CD14-positive monocyte (primary cell): ENCODE measurements around the gene FRMD4A. TPM values are rescaled to one million over a fixed set of nuclear protein-coding genes. Genes with fewer than 3 reads are reported as not detected.

Experiments used
- DNase-seq, 3 donors: peaks; one replicate each; pipeline ENCODE4 v3.0.0-alpha.2; 2011 to 2022
- H2AFZ ChIP-seq: 2 replicates; pipeline ENCODE4 v1.6.0; 2012; ENCODE audit warnings: mild to moderate bottlenecking, low read depth, low read length, inconsistent platforms; ENCODE audit not compliant: insufficient read depth, poor library complexity, severe bottlenecking
- H3K27ac ChIP-seq, 2 donors: 1 replicate in 1 of 2; 2 replicates in 1 of 2; pipeline ENCODE4 v1.5.1; 2012 to 2013; ENCODE audit warnings: low read length in 2 of 2, control low read depth in 1 of 2, inconsistent platforms in 1 of 2, low read depth in 1 of 2, mild to moderate bottlenecking in 1 of 2
- H3K27me3 ChIP-seq, 2 donors: one replicate each; pipeline versions ENCODE4 v1.6.0 to v1.6.1; 2011 to 2013; ENCODE audit warnings: low read length in 2 of 2; ENCODE audit not compliant: control insufficient read depth in 2 of 2, insufficient read depth in 2 of 2
- H3K36me3 ChIP-seq, 2 donors: replicated peaks in 1 of 2; 1 replicate in 1 of 2; 2 replicates in 1 of 2; pipeline versions ENCODE4 v1.5.1 to v1.6.1; 2012 to 2013; ENCODE audit warnings: low read length in 2 of 2, control low read depth in 1 of 2, inconsistent platforms in 1 of 2, mild to moderate bottlenecking in 1 of 2; ENCODE audit not compliant: insufficient read depth in 2 of 2, control insufficient read depth in 1 of 2
- H3K4me1 ChIP-seq, 2 donors: 1 replicate in 1 of 2; 2 replicates in 1 of 2; pipeline versions ENCODE4 v1.5.1 to v1.6.1; 2012 to 2013; ENCODE audit warnings: low read length in 2 of 2, control low read depth in 1 of 2, inconsistent platforms in 1 of 2, mild to moderate bottlenecking in 1 of 2, moderate library complexity in 1 of 2; ENCODE audit not compliant: insufficient read depth in 2 of 2, control insufficient read depth in 1 of 2
- H3K4me2 ChIP-seq: replicated peaks from 2 replicates; pipeline ENCODE3; 2012; ENCODE audit warnings: low read length, moderate library complexity, mild to moderate bottlenecking; ENCODE audit not compliant: poor library complexity, severe bottlenecking; ENCODE audit errors: extremely low read depth
- H3K4me3 ChIP-seq, 3 experiments: fragments of 200-600 bp in 1 of 3; sonication (generic) in 1 of 3; replicated peaks in 1 of 3; 1 replicate in 2 of 3; 2 replicates in 1 of 3; pipeline ENCODE4 v1.5.1; 2011 to 2013; ENCODE audit warnings: low read length in 3 of 3, mild to moderate bottlenecking in 3 of 3, control low read depth in 2 of 3, low read depth in 2 of 3, inconsistent platforms in 1 of 3, moderate library complexity in 1 of 3
- H3K79me2 ChIP-seq: 2 replicates; pipeline ENCODE4 v1.6.0; 2012; ENCODE audit warnings: mild to moderate bottlenecking, control low read depth, inconsistent platforms, low read length, moderate library complexity; ENCODE audit not compliant: insufficient read depth
- H3K9ac ChIP-seq: 2 replicates; pipeline ENCODE4 v1.6.0; 2017; ENCODE audit warnings: low read length, mild to moderate bottlenecking; ENCODE audit not compliant: insufficient read depth, poor library complexity, severe bottlenecking
- H3K9me3 ChIP-seq, 2 donors: replicated peaks in 1 of 2; 1 replicate in 1 of 2; 2 replicates in 1 of 2; pipeline versions ENCODE4 v1.5.1 to v1.6.1; 2012 to 2013; ENCODE audit warnings: low read length in 2 of 2, control low read depth in 1 of 2; ENCODE audit not compliant: control insufficient read depth in 1 of 2, insufficient read depth in 1 of 2
- H4K20me1 ChIP-seq: 2 replicates; pipeline ENCODE4 v1.6.0; 2012; ENCODE audit warnings: mild to moderate bottlenecking, low read length, control low read depth, moderate library complexity; ENCODE audit not compliant: insufficient read depth
- H3K27ac Mint-ChIP-seq, 7 donors: one replicate each; pipeline ENCODE4 v1.8.0; 2020; ENCODE audit warnings: mild to moderate bottlenecking in 7 of 7, mixed read lengths in 7 of 7, moderate library complexity in 6 of 7, inconsistent platforms in 2 of 7
- H3K27me3 Mint-ChIP-seq, 3 donors: one replicate each; pipeline ENCODE4 v1.8.0; 2021 to 2022; ENCODE audit warnings: low read depth in 3 of 3, mild to moderate bottlenecking in 3 of 3, mixed read lengths in 3 of 3, moderate library complexity in 3 of 3, inconsistent platforms in 1 of 3
- H3K36me3 Mint-ChIP-seq, 2 donors: one replicate each; pipeline ENCODE4 v1.8.0; 2020; ENCODE audit warnings: mixed read lengths in 2 of 2, inconsistent platforms in 1 of 2, mild to moderate bottlenecking in 1 of 2
- H3K4me1 Mint-ChIP-seq: one replicate; pipeline ENCODE4 v1.8.0; 2020; ENCODE audit warnings: mild to moderate bottlenecking, mixed read lengths
- H3K4me3 Mint-ChIP-seq, 2 donors: one replicate each; pipeline ENCODE4 v1.8.0; 2020; ENCODE audit warnings: mild to moderate bottlenecking in 2 of 2, mixed read lengths in 2 of 2, moderate library complexity in 1 of 2
- H3K9me3 Mint-ChIP-seq, 7 donors: one replicate each; pipeline ENCODE4 v1.8.0; 2020 to 2022; ENCODE audit warnings: mixed read lengths in 7 of 7, mild to moderate bottlenecking in 6 of 7, moderate library complexity in 6 of 7, inconsistent platforms in 2 of 7
- WGBS: methylation state at CpG from one replicate; pipeline ENCODE4 v1.1.5; 2013; ENCODE audit warnings: missing lambda C conversion rate; ENCODE audit not compliant: insufficient coverage; 5-methylcytosine and 5-hydroxymethylcytosine counted together
- intact Hi-C, 2 donors: fragments of 100-400 bp; cut with micrococcal nuclease; formaldehyde crosslinking; loops; one replicate each; pipeline versions ENCODE4 v1.15.0 to v1.15.1; 2023
- polyA plus RNA-seq, 3 donors: library from polyadenylated mRNA; depleted of rRNA in 1 of 3; unstranded in 2 of 3; stranded (reverse) in 1 of 3; fragments of 300-500 nt in 2 of 3; fragments of >200 nt in 1 of 3; fragmentation: Illumina TruSeq in 2 of 3; gene quantifications; 1 replicate in 2 of 3; 2 replicates in 1 of 3; pipeline ENCODE4 v1.2.3, GENCODE V29; 2012 to 2021
- TF ChIP-seq, protein P1 (sequence below): fragments of 200-600 bp; IDR thresholded peaks from one replicate; pipeline ENCODE4 v1.8.0; 2022; ENCODE audit warnings: antibody characterized with exemption, mild to moderate bottlenecking

Gene FRMD4A
- polyA plus RNA-seq, 3 donors = 0.12 TPM; not detected in 2

DNA sequence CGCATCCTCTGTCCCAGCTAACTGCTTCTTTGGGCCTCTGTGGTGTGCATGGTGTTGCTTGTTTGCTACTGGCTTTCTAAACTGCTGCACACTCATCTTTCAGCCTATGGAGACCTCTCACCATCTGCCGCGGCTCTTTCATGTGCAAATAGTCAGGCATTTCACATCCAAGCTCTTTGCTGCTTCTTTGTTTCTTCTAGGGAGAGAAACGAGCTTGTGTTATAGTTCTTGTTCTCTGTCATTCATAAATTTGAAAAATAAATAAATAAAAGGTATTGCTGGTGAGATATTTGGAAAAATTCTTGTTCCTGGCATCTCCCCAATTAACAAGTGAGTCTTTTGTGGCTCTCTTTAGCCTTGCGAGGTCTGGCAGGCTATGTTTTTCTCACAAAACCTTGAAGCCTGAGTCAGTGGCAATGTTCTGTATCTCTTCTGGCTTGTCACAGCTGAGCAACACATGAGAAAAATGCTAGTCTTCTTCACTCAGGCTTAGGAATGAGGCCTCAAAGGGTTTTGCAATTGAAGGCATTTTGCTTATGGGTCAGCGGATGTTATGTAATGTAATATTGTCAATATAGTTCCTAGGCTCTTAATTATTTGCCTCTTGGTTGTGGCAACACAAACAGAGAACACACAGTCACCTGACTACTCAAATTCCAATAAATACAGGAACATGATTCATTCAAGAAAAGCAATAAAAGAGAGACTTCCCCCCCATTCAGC lies 274.0 kb downstream of the FRMD4A start:
- H3K27ac ChIP-seq = no peak overlapping the region
- no peaks in the 10 kb centered on the region for H3K36me3 ChIP-seq
- Mint-ChIP-seq H3K9me3 (peaks cover 3 to 24% (median 10%) of the 10 kb centered on the region in 7 donors), H3K27me3 (peaks cover 4 to 9% (median 4%) of the 10 kb centered on the region in 3 donors), H3K4me1 (no peaks in the 10 kb centered on the region), H3K4me3 (no peak overlapping the region), H3K36me3 (no peaks in the 10 kb centered on the region), H3K27ac (no peak overlapping the region)
- intact Hi-C loops = no loop called here
- DNase-seq = no peak
- 100% methylated on average over 1 of the region's 6 CpGs for WGBS
- H3K4me2 ChIP-seq = no peak overlapping the region
- no peak overlapping the region for H3K4me3 ChIP-seq
- no peaks in the 10 kb centered on the region for H3K27me3 ChIP-seq
- no peak overlapping the region for H2AFZ ChIP-seq
- TF ChIP-seq, protein P1, sequence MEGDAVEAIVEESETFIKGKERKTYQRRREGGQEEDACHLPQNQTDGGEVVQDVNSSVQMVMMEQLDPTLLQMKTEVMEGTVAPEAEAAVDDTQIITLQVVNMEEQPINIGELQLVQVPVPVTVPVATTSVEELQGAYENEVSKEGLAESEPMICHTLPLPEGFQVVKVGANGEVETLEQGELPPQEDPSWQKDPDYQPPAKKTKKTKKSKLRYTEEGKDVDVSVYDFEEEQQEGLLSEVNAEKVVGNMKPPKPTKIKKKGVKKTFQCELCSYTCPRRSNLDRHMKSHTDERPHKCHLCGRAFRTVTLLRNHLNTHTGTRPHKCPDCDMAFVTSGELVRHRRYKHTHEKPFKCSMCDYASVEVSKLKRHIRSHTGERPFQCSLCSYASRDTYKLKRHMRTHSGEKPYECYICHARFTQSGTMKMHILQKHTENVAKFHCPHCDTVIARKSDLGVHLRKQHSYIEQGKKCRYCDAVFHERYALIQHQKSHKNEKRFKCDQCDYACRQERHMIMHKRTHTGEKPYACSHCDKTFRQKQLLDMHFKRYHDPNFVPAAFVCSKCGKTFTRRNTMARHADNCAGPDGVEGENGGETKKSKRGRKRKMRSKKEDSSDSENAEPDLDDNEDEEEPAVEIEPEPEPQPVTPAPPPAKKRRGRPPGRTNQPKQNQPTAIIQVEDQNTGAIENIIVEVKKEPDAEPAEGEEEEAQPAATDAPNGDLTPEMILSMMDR = no peak
- H3K9me3 ChIP-seq = peaks cover 0 to 11% of the 10 kb centered on the region in 2 donors
- H4K20me1 ChIP-seq = no peaks in the 10 kb centered on the region
- H3K9ac ChIP-seq = no peak overlapping the region
- H3K4me1 ChIP-seq = no peaks in the 10 kb centered on the region
- no peaks in the 10 kb centered on the region for H3K79me2 ChIP-seq

DNA sequence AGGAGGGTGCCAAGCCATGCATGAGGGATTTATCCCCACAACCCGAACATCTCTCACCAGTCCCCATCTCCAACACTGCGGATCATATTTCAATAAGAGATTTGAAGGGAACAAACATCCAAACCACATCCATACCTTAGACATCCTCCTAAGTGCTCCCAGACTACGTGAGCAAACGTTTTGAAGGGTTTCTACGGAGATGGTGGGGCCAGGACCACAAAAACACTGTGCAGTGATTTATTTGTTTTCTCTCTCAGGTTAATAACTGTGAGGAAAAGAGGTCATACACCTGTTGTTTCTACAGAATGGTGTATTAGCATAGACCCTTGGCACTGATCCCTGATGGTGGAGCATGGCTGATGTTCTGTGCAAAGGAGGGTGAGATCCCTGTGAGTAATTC lies 277.8 kb downstream of the FRMD4A start:
- H3K4me3 Mint-ChIP-seq = no peak overlapping the region
- Histone ChIP-seq H3K4me2 (no peak overlapping the region), H3K27me3 (no peaks in the 10 kb centered on the region), H3K9me3 (peaks cover 0 to 11% of the 10 kb centered on the region in 2 donors), H2AFZ (no peak overlapping the region), H3K27ac (no peak overlapping the region), H4K20me1 (no peaks in the 10 kb centered on the region), H3K4me1 (no peaks in the 10 kb centered on the region), H3K36me3 (no peaks in the 10 kb centered on the region), H3K9ac (no peak overlapping the region), H3K4me3 (no peak overlapping the region), H3K79me2 (no peaks in the 10 kb centered on the region)
- intact Hi-C loops = no loop called here
- peaks cover 3 to 8% (median 6%) of the 10 kb centered on the region in 3 donors for H3K27me3 Mint-ChIP-seq
- TF ChIP-seq, protein P1 = no peak
- no peak for DNase-seq
- H3K9me3 Mint-ChIP-seq = peaks cover 3 to 25% (median 10%) of the 10 kb centered on the region in 7 donors
- no peaks in the 10 kb centered on the region for H3K4me1 Mint-ChIP-seq
- WGBS = 78% methylated on average over 4 of the region's 5 CpGs
- H3K27ac Mint-ChIP-seq = no peak overlapping the region
- no peaks in the 10 kb centered on the region for H3K36me3 Mint-ChIP-seq
